H4 (cell line): ENCODE results near the gene HPSE2. TPM values are rescaled to one million over a fixed set of nuclear protein-coding genes. Genes with fewer than 3 reads are reported as not detected.

ENCODE experiments used
- DNase-seq: peaks from one replicate; pipeline ENCODE4 v3.0.0-alpha.2; 2015; ENCODE audit warnings: low spot score
- total RNA-seq: library from RNA; depleted of rRNA; stranded (reverse); fragments of >200 nt; shearing (Covaris generic); gene quantifications from 2 replicates; pipeline ENCODE4 v1.2.3, GENCODE V29; 2014

Gene HPSE2
- total RNA-seq, 1 experiment from 2014 or later: not detected

- no peak for DNase-seq
Measured at GRCh38 chr10:98846787-98847186, 388.9 kb downstream of the HPSE2 start.

GRCh38 chr10:98833542-98833941, 402.1 kb downstream of the HPSE2 start:
- DNase-seq: no peak

- no peak for DNase-seq
Measured at GRCh38 chr10:98832738-98833137, 402.9 kb downstream of the HPSE2 start.

GRCh38 chr10:98832196-98832595, 403.5 kb downstream of the HPSE2 start:
- DNase-seq: no peak

- DNase-seq: no peak
Measured at GRCh38 chr10:98831391-98831790, 404.3 kb downstream of the HPSE2 start.

- DNase-seq: no peak
Measured at GRCh38 chr10:98825741-98826140, 409.9 kb downstream of the HPSE2 start.

GRCh38 chr10:98817396-98817795, 418.3 kb downstream of the HPSE2 start:
- DNase-seq: no peak

GRCh38 chr10:98815039-98815885, 420.4 kb downstream of the HPSE2 start:
- DNase-seq: no peak

- no peak for DNase-seq
Measured at GRCh38 chr10:98814470-98814869, 421.2 kb downstream of the HPSE2 start.

GRCh38 chr10:98808282-98808892, 427.3 kb downstream of the HPSE2 start:
- no peak for DNase-seq

- DNase-seq: no peak
Measured at GRCh38 chr10:98800263-98800662, 435.4 kb downstream of the HPSE2 start.

- no peak for DNase-seq
Measured at GRCh38 chr10:98795467-98795866, 440.2 kb downstream of the HPSE2 start.

GRCh38 chr10:98790817-98791216, 444.8 kb downstream of the HPSE2 start:
- no peak for DNase-seq

GRCh38 chr10:98778277-98778759, 457.3 kb downstream of the HPSE2 start:
- DNase-seq: no peak

GRCh38 chr10:98758463-98758862, 477.2 kb downstream of the HPSE2 start:
- no peak for DNase-seq

- DNase-seq: peak; percentile 12
Measured at GRCh38 chr10:98748298-98748697, 487.4 kb downstream of the HPSE2 start.

- DNase-seq: no peak
Measured at GRCh38 chr10:98745645-98746044, 490.0 kb downstream of the HPSE2 start.

- no peak for DNase-seq
Measured at GRCh38 chr10:98720551-98720950, 515.1 kb downstream of the HPSE2 start.

- no peak for DNase-seq
Measured at GRCh38 chr10:98713586-98713985, 522.1 kb downstream of the HPSE2 start.

- DNase-seq: no peak
Measured at GRCh38 chr10:98696516-98696915, 539.1 kb downstream of the HPSE2 start.

GRCh38 chr10:98694883-98695282, 540.8 kb downstream of the HPSE2 start:
- DNase-seq: no peak

GRCh38 chr10:98694014-98694413, 541.6 kb downstream of the HPSE2 start:
- no peak for DNase-seq

- no peak for DNase-seq
Measured at GRCh38 chr10:98687685-98688084, 548.0 kb downstream of the HPSE2 start.
